ENCODE results near the gene TSSC4.

The TSSC4 gene

DNA sequence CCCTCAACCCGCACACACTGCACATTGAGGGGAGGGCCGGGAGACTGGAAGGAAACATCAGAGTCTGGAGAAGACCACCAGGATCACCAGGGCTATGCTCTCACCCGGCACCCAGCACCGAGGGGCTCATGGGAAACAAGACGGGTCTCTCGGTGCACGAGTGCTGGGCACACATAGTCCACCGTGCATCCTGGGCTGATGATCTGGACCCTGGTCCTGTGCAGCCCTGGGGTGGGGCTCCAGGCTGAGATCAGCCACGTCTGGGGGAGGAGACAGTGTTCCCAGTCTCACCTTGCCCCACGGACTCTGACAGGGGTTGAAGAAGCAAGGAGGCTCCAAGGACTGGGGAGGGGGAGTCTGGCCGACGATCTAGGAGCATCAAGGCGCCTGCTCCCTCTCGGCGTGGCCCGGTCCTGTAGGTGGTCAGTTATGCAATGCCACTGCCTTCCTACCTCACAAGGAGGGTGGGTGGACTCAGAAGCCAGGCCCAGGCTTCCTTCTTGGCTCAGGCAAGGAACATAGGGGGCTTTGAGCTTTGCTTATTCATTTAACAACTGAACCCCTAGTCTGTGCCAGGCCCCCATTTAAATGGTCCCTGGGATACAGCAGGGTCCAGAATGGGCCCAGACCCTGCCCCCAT is 34.9 kb upstream of the TSSC4 start:
- TF ChIP-seq, protein P1, sequence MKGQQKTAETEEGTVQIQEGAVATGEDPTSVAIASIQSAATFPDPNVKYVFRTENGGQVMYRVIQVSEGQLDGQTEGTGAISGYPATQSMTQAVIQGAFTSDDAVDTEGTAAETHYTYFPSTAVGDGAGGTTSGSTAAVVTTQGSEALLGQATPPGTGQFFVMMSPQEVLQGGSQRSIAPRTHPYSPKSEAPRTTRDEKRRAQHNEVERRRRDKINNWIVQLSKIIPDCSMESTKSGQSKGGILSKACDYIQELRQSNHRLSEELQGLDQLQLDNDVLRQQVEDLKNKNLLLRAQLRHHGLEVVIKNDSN (IDR thresholded peaks at IDR 0.05), result no peak
- TF ChIP-seq EGR1 (IDR thresholded peaks at IDR 0.05) (no peak), NFIC (IDR thresholded peaks at IDR 0.05) (no peak), TCF12 (IDR thresholded peaks at IDR 0.05; ENCODE audit: low read depth) (no peak), FOXM1 (IDR thresholded peaks at IDR 0.05; ENCODE audit: borderline replicate concordance, low read depth) (no peak), TEAD4 (IDR thresholded peaks at IDR 0.05) (no peak), YY1 (IDR thresholded peaks at IDR 0.05; ENCODE audit: low read depth) (no peak), RAD21 (IDR thresholded peaks at IDR 0.05; ENCODE audit: low read depth) (no peak), CEBPB (IDR thresholded peaks at IDR 0.05) (no peak), ZBTB7A (IDR thresholded peaks at IDR 0.05; ENCODE audit: low read depth) (no peak), EP300 (IDR thresholded peaks at IDR 0.05; ENCODE audit: borderline replicate concordance) (no peak), TAF1 (IDR thresholded peaks at IDR 0.05; ENCODE audit: low read depth) (no peak), CREB1 (IDR thresholded peaks at IDR 0.05; ENCODE audit: low read depth) (no peak)
- TF ChIP-seq, protein P2, sequence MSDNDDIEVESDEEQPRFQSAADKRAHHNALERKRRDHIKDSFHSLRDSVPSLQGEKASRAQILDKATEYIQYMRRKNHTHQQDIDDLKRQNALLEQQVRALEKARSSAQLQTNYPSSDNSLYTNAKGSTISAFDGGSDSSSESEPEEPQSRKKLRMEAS (IDR thresholded peaks at IDR 0.05), result no peak
- TF ChIP-seq, protein P3, sequence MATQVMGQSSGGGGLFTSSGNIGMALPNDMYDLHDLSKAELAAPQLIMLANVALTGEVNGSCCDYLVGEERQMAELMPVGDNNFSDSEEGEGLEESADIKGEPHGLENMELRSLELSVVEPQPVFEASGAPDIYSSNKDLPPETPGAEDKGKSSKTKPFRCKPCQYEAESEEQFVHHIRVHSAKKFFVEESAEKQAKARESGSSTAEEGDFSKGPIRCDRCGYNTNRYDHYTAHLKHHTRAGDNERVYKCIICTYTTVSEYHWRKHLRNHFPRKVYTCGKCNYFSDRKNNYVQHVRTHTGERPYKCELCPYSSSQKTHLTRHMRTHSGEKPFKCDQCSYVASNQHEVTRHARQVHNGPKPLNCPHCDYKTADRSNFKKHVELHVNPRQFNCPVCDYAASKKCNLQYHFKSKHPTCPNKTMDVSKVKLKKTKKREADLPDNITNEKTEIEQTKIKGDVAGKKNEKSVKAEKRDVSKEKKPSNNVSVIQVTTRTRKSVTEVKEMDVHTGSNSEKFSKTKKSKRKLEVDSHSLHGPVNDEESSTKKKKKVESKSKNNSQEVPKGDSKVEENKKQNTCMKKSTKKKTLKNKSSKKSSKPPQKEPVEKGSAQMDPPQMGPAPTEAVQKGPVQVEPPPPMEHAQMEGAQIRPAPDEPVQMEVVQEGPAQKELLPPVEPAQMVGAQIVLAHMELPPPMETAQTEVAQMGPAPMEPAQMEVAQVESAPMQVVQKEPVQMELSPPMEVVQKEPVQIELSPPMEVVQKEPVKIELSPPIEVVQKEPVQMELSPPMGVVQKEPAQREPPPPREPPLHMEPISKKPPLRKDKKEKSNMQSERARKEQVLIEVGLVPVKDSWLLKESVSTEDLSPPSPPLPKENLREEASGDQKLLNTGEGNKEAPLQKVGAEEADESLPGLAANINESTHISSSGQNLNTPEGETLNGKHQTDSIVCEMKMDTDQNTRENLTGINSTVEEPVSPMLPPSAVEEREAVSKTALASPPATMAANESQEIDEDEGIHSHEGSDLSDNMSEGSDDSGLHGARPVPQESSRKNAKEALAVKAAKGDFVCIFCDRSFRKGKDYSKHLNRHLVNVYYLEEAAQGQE (IDR thresholded peaks at IDR 0.05; ENCODE audit: low read depth), result no peak

DNA sequence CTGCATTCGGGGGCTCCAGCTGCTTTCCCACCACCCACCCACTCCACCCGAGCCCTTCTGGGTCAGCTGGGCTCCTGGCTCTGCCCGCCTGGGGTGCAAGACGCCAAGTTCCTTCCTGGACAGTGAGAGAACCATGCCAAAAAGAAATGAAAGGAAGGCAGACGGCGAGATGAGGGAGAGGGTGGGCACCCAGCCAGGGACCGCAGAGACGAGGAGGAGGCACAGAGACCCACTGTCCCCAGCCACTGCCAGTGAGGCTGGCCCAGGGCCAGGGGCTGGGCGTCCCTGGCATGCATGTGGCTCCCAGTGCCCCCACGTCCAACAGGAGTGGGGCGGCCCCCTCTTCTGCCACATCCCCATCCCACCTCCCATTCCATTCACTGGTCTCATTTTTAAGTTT is 34.3 kb upstream of the TSSC4 start:
- TF ChIP-seq NFIC (IDR thresholded peaks at IDR 0.05) (no peak), EP300 (IDR thresholded peaks at IDR 0.05; ENCODE audit: borderline replicate concordance) (no peak), ZBTB7A (IDR thresholded peaks at IDR 0.05; ENCODE audit: low read depth) (no peak), TEAD4 (IDR thresholded peaks at IDR 0.05) (no peak), CEBPB (IDR thresholded peaks at IDR 0.05) (no peak), RAD21 (IDR thresholded peaks at IDR 0.05; ENCODE audit: low read depth) (no peak), EGR1 (IDR thresholded peaks at IDR 0.05) (no peak), TAF1 (IDR thresholded peaks at IDR 0.05; ENCODE audit: low read depth) (no peak), YY1 (IDR thresholded peaks at IDR 0.05; ENCODE audit: low read depth) (no peak), FOXM1 (IDR thresholded peaks at IDR 0.05; ENCODE audit: borderline replicate concordance, low read depth) (no peak), CREB1 (IDR thresholded peaks at IDR 0.05; ENCODE audit: low read depth) (no peak), TCF12 (IDR thresholded peaks at IDR 0.05; ENCODE audit: low read depth) (no peak)
- TF ChIP-seq, protein P2 (IDR thresholded peaks at IDR 0.05), result no peak
- TF ChIP-seq, protein P3 (IDR thresholded peaks at IDR 0.05; ENCODE audit: low read depth), result no peak
- TF ChIP-seq, protein P1 (IDR thresholded peaks at IDR 0.05), result no peak

DNA sequence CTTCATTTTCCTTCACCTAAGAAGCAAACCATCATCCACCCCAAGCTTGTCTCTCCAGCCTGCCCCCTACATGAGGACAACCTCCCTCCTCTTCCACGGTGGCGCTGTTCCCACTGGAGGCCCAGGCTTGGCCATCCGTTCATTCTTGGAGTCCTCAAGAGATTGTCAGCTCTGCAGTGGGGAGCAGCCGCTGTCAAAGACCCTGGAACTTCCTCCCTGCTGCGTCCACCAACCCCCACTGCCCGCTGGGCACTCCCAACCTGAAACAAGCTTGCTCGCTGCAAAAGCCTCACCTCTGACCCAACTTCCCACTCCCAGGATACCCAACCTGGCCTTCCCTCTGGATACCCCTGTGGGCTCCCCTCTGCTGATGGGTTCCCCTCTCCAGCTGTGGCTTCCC is 33.8 kb upstream of the TSSC4 start:
- no peak for TF ChIP-seq YY1 (IDR thresholded peaks at IDR 0.05; ENCODE audit: low read depth)
- TF ChIP-seq CREB1 (IDR thresholded peaks at IDR 0.05; ENCODE audit: low read depth), result no peak
- TF ChIP-seq, protein P3 (IDR thresholded peaks at IDR 0.05; ENCODE audit: low read depth), result no peak
- TF ChIP-seq, protein P2 (IDR thresholded peaks at IDR 0.05), result no peak
- TF ChIP-seq EGR1 (IDR thresholded peaks at IDR 0.05), result no peak
- TF ChIP-seq NFIC (IDR thresholded peaks at IDR 0.05), result no peak
- no peak for TF ChIP-seq TCF12 (IDR thresholded peaks at IDR 0.05; ENCODE audit: low read depth)
- TF ChIP-seq CEBPB (IDR thresholded peaks at IDR 0.05), result no peak
- TF ChIP-seq, protein P1 (IDR thresholded peaks at IDR 0.05), result no peak
